K562 (cell line): Measurements from ENCODE around the gene NR2F2. TPM values are rescaled to one million over a fixed set of nuclear protein-coding genes. Genes with fewer than 3 reads are reported as not detected.

Experiments used
- CBFA2T3 ChIP-seq: fragments of 450-650 bp; IDR thresholded peaks from 2 replicates; pipeline ENCODE4 v1.6.1; 2017
- CCAR2 ChIP-seq: fragments of 200-400 bp; formaldehyde crosslinking; IDR thresholded peaks from 2 replicates; pipeline ENCODE4 v1.6.1; 2017; ENCODE audit warnings: mild to moderate bottlenecking, low read depth, low read length
- CREM ChIP-seq: IDR thresholded peaks from 2 replicates; pipeline ENCODE4 v1.6.1; 2014; ENCODE audit warnings: antibody characterized with exemption, low read depth
- EP300 ChIP-seq: IDR thresholded peaks from 2 replicates; pipeline ENCODE4 v1.6.1; 2012; ENCODE audit warnings: low read length, improper control_type of control experiment
- JUND ChIP-seq, 2 experiments: IDR thresholded peaks; 2 replicates in 1 of 2; 3 replicates in 1 of 2; pipeline ENCODE4 v1.6.1; 2011; ENCODE audit warnings: borderline replicate concordance in 2 of 2, low read depth in 2 of 2, low read length in 2 of 2, improper control_type of control experiment in 1 of 2, missing biosample characterization in 1 of 2, missing genetic modification characterization in 1 of 2, missing genetic modification reagents in 1 of 2
- KAT2B ChIP-seq: IDR thresholded peaks from one replicate; pipeline ENCODE4 v1.6.1; 2012; ENCODE audit warnings: low read depth, mild to moderate bottlenecking, control low read depth, inconsistent platforms, low read length, moderate library complexity
- KAT7 ChIP-seq: sonication (generic); formaldehyde crosslinking; IDR thresholded peaks from 2 replicates; pipeline ENCODE4 v1.8.0; 2022; ENCODE audit warnings: missing genetic modification reagents, mild to moderate bottlenecking, borderline replicate concordance
- NFE2L1 ChIP-seq: fragments of 450-650 bp; IDR thresholded peaks from 2 replicates; pipeline ENCODE4 v1.6.1; 2016; ENCODE audit warnings: missing genetic modification characterization, low read depth, mild to moderate bottlenecking, missing compliant biosample characterization, moderate library complexity, borderline replicate concordance
- NR1H2 ChIP-seq: sonication (generic); formaldehyde crosslinking; IDR thresholded peaks from 2 replicates; pipeline ENCODE4 v1.4.0; 2020; ENCODE audit warnings: mild to moderate bottlenecking, missing genetic modification reagents
- POLR2AphosphoS5 ChIP-seq: IDR thresholded peaks from 2 replicates; pipeline ENCODE4 v1.6.1; 2011; ENCODE audit warnings: mild to moderate bottlenecking, low read depth, low read length, moderate library complexity; ENCODE audit not compliant: control insufficient read depth, insufficient read depth
- POU5F1 ChIP-seq: fragments of 150-350 bp; IDR thresholded peaks from 2 replicates; pipeline ENCODE4 v1.6.1; 2014; ENCODE audit warnings: borderline replicate concordance, low read length, low read depth, mild to moderate bottlenecking; ENCODE audit not compliant: partially characterized antibody
- SAFB2 ChIP-seq: fragments of 200-400 bp; formaldehyde crosslinking; IDR thresholded peaks from 2 replicates; pipeline ENCODE4 v1.6.1; 2018; ENCODE audit warnings: borderline replicate concordance, low read length, low read depth, moderate library complexity; ENCODE audit not compliant: severe bottlenecking
- TAF7 ChIP-seq: fragments of 450-650 bp; IDR thresholded peaks from 2 replicates; pipeline ENCODE4 v1.6.1; 2016; ENCODE audit warnings: missing genetic modification characterization, missing compliant biosample characterization
- TBL1XR1 ChIP-seq, 2 experiments: IDR thresholded peaks; 2 replicates each; pipeline ENCODE4 v1.6.1; 2012; ENCODE audit warnings: improper control_type of control experiment in 2 of 2, low read length in 2 of 2, mild to moderate bottlenecking in 1 of 2
- TCF3 ChIP-seq: sonication (generic); formaldehyde crosslinking; IDR thresholded peaks from 2 replicates; pipeline ENCODE4 v1.4.0; 2020; ENCODE audit warnings: mild to moderate bottlenecking, missing genetic modification reagents
- ZBTB8A ChIP-seq: fragments of 450-650 bp; IDR thresholded peaks from 2 replicates; pipeline ENCODE4 v1.6.1; 2018; ENCODE audit warnings: mild to moderate bottlenecking, moderate library complexity; ENCODE audit not compliant: partially characterized antibody
- ZKSCAN3 ChIP-seq: fragments of 250-450 bp; sonication (Bioruptor Pico); IDR thresholded peaks from 2 replicates; pipeline ENCODE4 v1.4.0; 2020
- ZNF134 ChIP-seq: fragments of 250-450 bp; sonication (Bioruptor Pico); conservative IDR thresholded peaks from 2 replicates; pipeline ENCODE4 v1.4.0; 2020
- ZNF140 ChIP-seq: fragments of 250-450 bp; sonication (Bioruptor Pico); IDR thresholded peaks from 2 replicates; pipeline ENCODE4 v1.8.0; 2021; ENCODE audit warnings: moderate library complexity, mild to moderate bottlenecking, inconsistent platforms
- ZNF224 ChIP-seq: sonication (generic); formaldehyde crosslinking; IDR thresholded peaks from 2 replicates; pipeline ENCODE4 v1.8.0; 2022; ENCODE audit warnings: mild to moderate bottlenecking, missing genetic modification reagents
- ZNF347 ChIP-seq: fragments of 450-650 bp; formaldehyde crosslinking; IDR thresholded peaks from 2 replicates; pipeline ENCODE4 v1.4.0; 2020; ENCODE audit warnings: low read depth, mild to moderate bottlenecking, moderate library complexity
- polyA plus RNA-seq, 8 experiments: library from polyadenylated mRNA; depleted of rRNA in 4 of 8; stranded (reverse) in 5 of 8; unstranded in 3 of 8; fragments of >200 nt; fragmentation: Nextera tagmentation in 2 of 8; fragmentation: Illumina TruSeq in 1 of 8; extraction: Ambion mirVana in 2 of 8; extraction: Trizol in 1 of 8; gene quantifications; 2 replicates each; pipeline versions ENCODE4 v1.2.1 to v1.2.3, GENCODE V29; 2011 to 2014; ENCODE audit warnings: inconsistent platforms in 1 of 8, missing spikeins in 1 of 8
- total RNA-seq, 7 experiments: library from RNA; depleted of rRNA in 6 of 7; stranded (reverse); fragments of >200 nt in 6 of 7; fragmentation: Illumina TruSeq in 2 of 7; extraction: Trizol in 2 of 7; gene quantifications; 2 replicates each; pipeline versions ENCODE4 v1.2.1 to v1.2.3, GENCODE V29; 2011 to 2021; ENCODE audit warnings: low replicate concordance in 1 of 7
- TF ChIP-seq, protein P1 (sequence below): fragments of 250-450 bp; sonication (Bioruptor Pico); IDR thresholded peaks from 2 replicates; pipeline ENCODE4 v1.5.0; 2021; ENCODE audit warnings: mild to moderate bottlenecking, borderline replicate concordance
- TF ChIP-seq, protein P2 (sequence below): fragments of 200-800 bp; sonication (Bioruptor generic); IDR thresholded peaks from 2 replicates; pipeline ENCODE4 v1.6.1; 2016; ENCODE audit warnings: missing genetic modification characterization, missing compliant biosample characterization

The NR2F2 gene
- total and polyA plus RNA-seq, 9 of the 15 experiments (the other 6 are each of a cell fraction or from before 2014, with no cell fraction given) = 6.0 to 51.8 (median 11.1) TPM

DNA sequence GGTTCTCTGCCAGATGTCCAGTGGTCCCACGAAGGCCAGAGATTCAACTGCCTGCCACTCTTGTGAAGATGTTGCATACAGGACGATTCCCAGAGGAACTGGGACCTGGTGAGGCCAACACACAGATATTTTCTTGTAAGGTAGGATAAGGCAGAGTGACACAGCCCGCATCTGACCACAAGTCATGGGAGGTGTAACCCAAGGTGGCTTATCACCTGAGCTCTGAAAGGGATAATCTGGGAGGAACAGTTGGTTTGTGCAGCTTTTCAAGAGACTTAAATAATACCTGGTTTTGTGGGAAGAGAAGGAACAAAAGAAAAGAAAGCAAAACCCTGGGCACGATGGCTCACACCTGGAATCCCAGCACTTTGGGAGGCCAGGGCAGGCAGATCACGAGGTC is 39.8 kb upstream of the NR2F2 start (continued):
- no peak for TF ChIP-seq ZNF140 (CRISPR knock-in tag)
- peak; percentile 87 for TF ChIP-seq CBFA2T3
- no peak for TF ChIP-seq JUND (IDR thresholded peaks at IDR 0.05; ENCODE audit: borderline replicate concordance, low read depth, low read length)
- no peak for TF ChIP-seq JUND (tag; IDR thresholded peaks at IDR 0.05; ENCODE audit: borderline replicate concordance, low read depth, low read length)
- no peak for TF ChIP-seq CCAR2
- TF ChIP-seq ZKSCAN3 (CRISPR knock-in tag) = no peak
- TF ChIP-seq CREM = 0 out of 2 replicates have a peak, but pooled peaks have one; percentile 6
- TF ChIP-seq, protein P1, sequence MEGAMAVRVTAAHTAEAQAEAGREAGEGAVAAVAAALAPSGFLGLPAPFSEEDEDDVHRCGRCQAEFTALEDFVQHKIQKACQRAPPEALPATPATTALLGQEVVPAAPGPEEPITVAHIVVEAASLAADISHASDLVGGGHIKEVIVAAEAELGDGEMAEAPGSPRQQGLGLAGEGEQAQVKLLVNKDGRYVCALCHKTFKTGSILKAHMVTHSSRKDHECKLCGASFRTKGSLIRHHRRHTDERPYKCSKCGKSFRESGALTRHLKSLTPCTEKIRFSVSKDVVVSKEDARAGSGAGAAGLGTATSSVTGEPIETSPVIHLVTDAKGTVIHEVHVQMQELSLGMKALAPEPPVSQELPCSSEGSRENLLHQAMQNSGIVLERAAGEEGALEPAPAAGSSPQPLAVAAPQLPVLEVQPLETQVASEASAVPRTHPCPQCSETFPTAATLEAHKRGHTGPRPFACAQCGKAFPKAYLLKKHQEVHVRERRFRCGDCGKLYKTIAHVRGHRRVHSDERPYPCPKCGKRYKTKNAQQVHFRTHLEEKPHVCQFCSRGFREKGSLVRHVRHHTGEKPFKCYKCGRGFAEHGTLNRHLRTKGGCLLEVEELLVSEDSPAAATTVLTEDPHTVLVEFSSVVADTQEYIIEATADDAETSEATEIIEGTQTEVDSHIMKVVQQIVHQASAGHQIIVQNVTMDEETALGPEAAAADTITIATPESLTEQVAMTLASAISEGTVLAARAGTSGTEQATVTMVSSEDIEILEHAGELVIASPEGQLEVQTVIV = no peak
- TF ChIP-seq TBL1XR1 (IDR thresholded peaks at IDR 0.05; ENCODE audit: low read length in 2 of 2) = no peak
- TF ChIP-seq, protein P2, sequence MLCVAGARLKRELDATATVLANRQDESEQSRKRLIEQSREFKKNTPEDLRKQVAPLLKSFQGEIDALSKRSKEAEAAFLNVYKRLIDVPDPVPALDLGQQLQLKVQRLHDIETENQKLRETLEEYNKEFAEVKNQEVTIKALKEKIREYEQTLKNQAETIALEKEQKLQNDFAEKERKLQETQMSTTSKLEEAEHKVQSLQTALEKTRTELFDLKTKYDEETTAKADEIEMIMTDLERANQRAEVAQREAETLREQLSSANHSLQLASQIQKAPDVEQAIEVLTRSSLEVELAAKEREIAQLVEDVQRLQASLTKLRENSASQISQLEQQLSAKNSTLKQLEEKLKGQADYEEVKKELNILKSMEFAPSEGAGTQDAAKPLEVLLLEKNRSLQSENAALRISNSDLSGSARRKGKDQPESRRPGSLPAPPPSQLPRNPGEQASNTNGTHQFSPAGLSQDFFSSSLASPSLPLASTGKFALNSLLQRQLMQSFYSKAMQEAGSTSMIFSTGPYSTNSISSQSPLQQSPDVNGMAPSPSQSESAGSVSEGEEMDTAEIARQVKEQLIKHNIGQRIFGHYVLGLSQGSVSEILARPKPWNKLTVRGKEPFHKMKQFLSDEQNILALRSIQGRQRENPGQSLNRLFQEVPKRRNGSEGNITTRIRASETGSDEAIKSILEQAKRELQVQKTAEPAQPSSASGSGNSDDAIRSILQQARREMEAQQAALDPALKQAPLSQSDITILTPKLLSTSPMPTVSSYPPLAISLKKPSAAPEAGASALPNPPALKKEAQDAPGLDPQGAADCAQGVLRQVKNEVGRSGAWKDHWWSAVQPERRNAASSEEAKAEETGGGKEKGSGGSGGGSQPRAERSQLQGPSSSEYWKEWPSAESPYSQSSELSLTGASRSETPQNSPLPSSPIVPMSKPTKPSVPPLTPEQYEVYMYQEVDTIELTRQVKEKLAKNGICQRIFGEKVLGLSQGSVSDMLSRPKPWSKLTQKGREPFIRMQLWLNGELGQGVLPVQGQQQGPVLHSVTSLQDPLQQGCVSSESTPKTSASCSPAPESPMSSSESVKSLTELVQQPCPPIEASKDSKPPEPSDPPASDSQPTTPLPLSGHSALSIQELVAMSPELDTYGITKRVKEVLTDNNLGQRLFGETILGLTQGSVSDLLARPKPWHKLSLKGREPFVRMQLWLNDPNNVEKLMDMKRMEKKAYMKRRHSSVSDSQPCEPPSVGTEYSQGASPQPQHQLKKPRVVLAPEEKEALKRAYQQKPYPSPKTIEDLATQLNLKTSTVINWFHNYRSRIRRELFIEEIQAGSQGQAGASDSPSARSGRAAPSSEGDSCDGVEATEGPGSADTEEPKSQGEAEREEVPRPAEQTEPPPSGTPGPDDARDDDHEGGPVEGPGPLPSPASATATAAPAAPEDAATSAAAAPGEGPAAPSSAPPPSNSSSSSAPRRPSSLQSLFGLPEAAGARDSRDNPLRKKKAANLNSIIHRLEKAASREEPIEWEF = no peak
- TF ChIP-seq TCF3 = peak; percentile 81
- TF ChIP-seq TAF7 (tag) = no peak
- TF ChIP-seq EP300 = peak; percentile 55; the same call in 1 of the 2 replicates
- no peak for TF ChIP-seq KAT7 (CRISPR knock-in tag)
- TF ChIP-seq NFE2L1 (tag) = no peak
- no peak for TF ChIP-seq ZNF134 (CRISPR knock-in tag)
- TF ChIP-seq ZBTB8A = no peak
- no peak for TF ChIP-seq ZNF224 (CRISPR knock-in tag)
- no peak for TF ChIP-seq SAFB2
- no peak for TF ChIP-seq POU5F1
- TF ChIP-seq NR1H2 (CRISPR knock-in tag) = no peak
- TF ChIP-seq ZNF347 (CRISPR knock-in tag) = no peak
- TF ChIP-seq POLR2AphosphoS5 = 0 out of 2 replicates have a peak, but pooled peaks have one; percentile 34
- no peak for TF ChIP-seq KAT2B
